HepG2 (cell line): Measurements from ENCODE around the gene ARPIN. TPM values are rescaled to one million over a fixed set of nuclear protein-coding genes. Genes with fewer than 3 reads are reported as not detected.

Experiments
- ATAC-seq: fragments of 200-7000 bp; cut with Tn5 transposase; 3 replicates; pipeline ENCODE4 v1.9.1; 2020; ENCODE audit warnings: mild to moderate bottlenecking, moderate library complexity
- BruUV-seq: library from RNA; stranded (reverse); fragments of 400-500 nt; replicated peaks from 2 replicates; lab custom pipeline; 2021; lab: Mats Ljungman, UMichigan
- CTCF ChIA-PET: fragments of 300-600 bp; formaldehyde crosslinking; extraction: SDS; loops from one replicate; lab custom pipeline; 2021; ENCODE audit warnings: low total read pairs, inconsistent platforms, low intra/inter-chr PET ratio; lab: Yijun Ruan, JAX
- POLR2A ChIA-PET: fragments of 350-600 bp; sonication (Branson Sonifier 250); formaldehyde crosslinking; loops from one replicate; lab custom pipeline; 2020; ENCODE audit warnings: antibody characterized with exemption, inconsistent platforms; lab: Yijun Ruan, JAX
- DNase-seq: peaks from one replicate; pipeline ENCODE4 v3.0.0-alpha.2; 2015; ENCODE audit warnings: low spot score
- FAIRE-seq: peaks from 3 replicates; lab custom pipeline; 2011; peaks lifted over from hg19 to GRCh38; lab: Jason Lieb, UNC
- H2AFZ ChIP-seq: one replicate; pipeline ENCODE4 v1.6.1; 2011; ENCODE audit warnings: low read length, inconsistent platforms
- H3K27ac ChIP-seq: fragments of 300-600 bp; 3 replicates; pipeline ENCODE4 v1.8.0; 2011; ENCODE audit warnings: mixed run types, mild to moderate bottlenecking, mixed read lengths, low read length, inconsistent platforms; ENCODE audit not compliant: insufficient read depth; ENCODE audit errors: extremely low read length
- H3K27me3 ChIP-seq, 2 experiments: fragments of 200-600 bp in 1 of 2; 2 replicates in 1 of 2; 3 replicates in 1 of 2; pipeline versions ENCODE4 v1.6.0 to v1.8.0; 2011; ENCODE audit warnings: low read length in 2 of 2, mild to moderate bottlenecking in 2 of 2, moderate library complexity in 2 of 2, inconsistent platforms in 1 of 2; ENCODE audit not compliant: insufficient read depth in 2 of 2, control insufficient read depth in 1 of 2
- H3K36me3 ChIP-seq, 2 experiments: fragments of 200-600 bp in 1 of 2; replicated peaks in 1 of 2; 2 replicates in 1 of 2; 3 replicates in 1 of 2; pipeline versions ENCODE4 v1.5.1 to v1.8.0; 2011; ENCODE audit warnings: low read length in 2 of 2, inconsistent platforms in 1 of 2; ENCODE audit not compliant: insufficient read depth in 2 of 2, control insufficient read depth in 1 of 2
- H3K4me1 ChIP-seq: 2 replicates; pipeline ENCODE4 v1.5.1; 2012; ENCODE audit warnings: low read length, inconsistent platforms; ENCODE audit not compliant: insufficient read depth
- H3K4me2 ChIP-seq: 2 replicates; pipeline ENCODE4 v1.6.0; 2011; ENCODE audit warnings: low read depth, low read length, inconsistent platforms
- H3K4me3 ChIP-seq, 3 experiments: fragments of 200-600 bp in 1 of 3; sonication (generic), shearing (Covaris generic) in 1 of 3; replicated peaks in 1 of 3; 2 replicates each; pipeline ENCODE4 v1.5.1; 2011 to 2016; ENCODE audit warnings: low read length in 3 of 3, inconsistent platforms in 2 of 3, low read depth in 2 of 3, mild to moderate bottlenecking in 2 of 3, control low read depth in 1 of 3, mixed read lengths in 1 of 3; ENCODE audit not compliant: insufficient read depth in 1 of 3
- H3K79me2 ChIP-seq: one replicate; pipeline ENCODE4 v1.6.1; 2011; ENCODE audit warnings: low read length, inconsistent platforms; ENCODE audit not compliant: insufficient read depth
- H3K9ac ChIP-seq: 2 replicates; pipeline ENCODE4 v1.6.0; 2011; ENCODE audit warnings: mild to moderate bottlenecking, low read depth, low read length, inconsistent platforms; ENCODE audit not compliant: insufficient read depth
- H3K9me3 ChIP-seq: 2 replicates; pipeline ENCODE4 v1.5.1; 2012; ENCODE audit warnings: mild to moderate bottlenecking, low read length
- H4K20me1 ChIP-seq: 2 replicates; pipeline ENCODE4 v1.6.0; 2011; ENCODE audit warnings: inconsistent platforms, mild to moderate bottlenecking, low read length, moderate library complexity; ENCODE audit not compliant: insufficient read depth
- DRAP1 ChIP-seq: IDR thresholded peaks from 2 replicates; pipeline ENCODE4 v1.6.1; 2016; ENCODE audit warnings: missing genetic modification reagents, missing compliant biosample characterization
- EEA1 ChIP-seq: sonication (generic); formaldehyde crosslinking; IDR thresholded peaks from 2 replicates; pipeline ENCODE4 v1.5.1; 2020; ENCODE audit warnings: mild to moderate bottlenecking, missing genetic modification reagents, borderline replicate concordance
- EED ChIP-seq: sonication (generic); formaldehyde crosslinking; IDR thresholded peaks from 2 replicates; pipeline ENCODE4 v1.5.0; 2020; ENCODE audit warnings: mild to moderate bottlenecking, missing genetic modification reagents
- GTF2F1 ChIP-seq: fragments of 150-350 bp; IDR thresholded peaks from 2 replicates; pipeline ENCODE4 v1.6.1; 2014; ENCODE audit warnings: low read length
- GZF1 ChIP-seq: sonication (generic); formaldehyde crosslinking; IDR thresholded peaks from 2 replicates; pipeline ENCODE4 v1.5.1; 2020; ENCODE audit warnings: mild to moderate bottlenecking, missing genetic modification reagents
- HNF4A ChIP-seq: sonication (generic); formaldehyde crosslinking; IDR thresholded peaks from 2 replicates; pipeline ENCODE4 v1.4.0; 2020; ENCODE audit warnings: missing genetic modification reagents
- IRF1 ChIP-seq: sonication (generic); formaldehyde crosslinking; IDR thresholded peaks from 2 replicates; pipeline ENCODE4 v1.4.0; 2020; ENCODE audit warnings: low read depth, mild to moderate bottlenecking, missing genetic modification reagents
- KMT2A ChIP-seq: sonication (generic); formaldehyde crosslinking; IDR thresholded peaks from 2 replicates; pipeline ENCODE4 v1.4.0; 2020; ENCODE audit warnings: missing genetic modification reagents
- NFKBIZ ChIP-seq: IDR thresholded peaks from 2 replicates; pipeline ENCODE4 v1.6.1; 2018; ENCODE audit warnings: missing genetic modification reagents, missing compliant biosample characterization
- NFYC ChIP-seq: IDR thresholded peaks from 2 replicates; pipeline ENCODE4 v1.6.1; 2016; ENCODE audit warnings: missing genetic modification reagents, missing compliant biosample characterization
- SIX1 ChIP-seq: sonication (generic); formaldehyde crosslinking; IDR thresholded peaks from 2 replicates; pipeline ENCODE4 v1.4.0; 2020; ENCODE audit warnings: missing genetic modification reagents, borderline replicate concordance
- SMAD1 ChIP-seq: sonication (generic); formaldehyde crosslinking; IDR thresholded peaks from 2 replicates; pipeline ENCODE4 v1.4.0; 2020; ENCODE audit warnings: missing genetic modification reagents, low read depth, mild to moderate bottlenecking, borderline replicate concordance
- SUZ12 ChIP-seq: fragments of 150-350 bp; IDR thresholded peaks from 2 replicates; pipeline ENCODE4 v1.6.1; 2014; ENCODE audit warnings: low read depth, low read length
- TOPORS ChIP-seq: sonication (generic); formaldehyde crosslinking; IDR thresholded peaks from 2 replicates; pipeline ENCODE4 v1.8.0; 2023; ENCODE audit warnings: mild to moderate bottlenecking, missing genetic modification reagents
- YY1 ChIP-seq: IDR thresholded peaks from 2 replicates; pipeline ENCODE4 v1.6.1; 2011; ENCODE audit warnings: low read length, low read depth, moderate library complexity, mild to moderate bottlenecking; ENCODE audit not compliant: insufficient read depth, insufficient replicate concordance
- ZBTB42 ChIP-seq: sonication (generic); formaldehyde crosslinking; IDR thresholded peaks from 2 replicates; pipeline ENCODE4 v1.5.0; 2020; ENCODE audit warnings: mild to moderate bottlenecking, missing genetic modification reagents
- ZNF230 ChIP-seq: sonication (generic); formaldehyde crosslinking; IDR thresholded peaks from 2 replicates; pipeline ENCODE4 v1.4.0; 2020; ENCODE audit warnings: mild to moderate bottlenecking, missing genetic modification reagents
- ZNF496 ChIP-seq: sonication (generic); formaldehyde crosslinking; IDR thresholded peaks from 2 replicates; pipeline ENCODE4 v1.8.1; 2023; ENCODE audit warnings: mild to moderate bottlenecking, moderate library complexity, missing genetic modification reagents; ENCODE audit not compliant: insufficient replicate concordance
- WGBS: methylation state at CpG from one replicate; pipeline ENCODE4 v1.1.6; 2017; ENCODE audit warnings: low lambda C conversion rate; 5-methylcytosine and 5-hydroxymethylcytosine counted together
- in situ Hi-C: cut with HindIII; loops from 2 replicates; pipeline ENCODE4 v1.10.0; 2017; ENCODE audit warnings: low pct_unique_long_range_greater_than_20kb; ENCODE audit not compliant: extremely low pct_ligation_motif_present
- intact Hi-C: fragments of 100-400 bp; cut with micrococcal nuclease; formaldehyde crosslinking; loops from one replicate; pipeline ENCODE4 v1.10.0; 2022; ENCODE audit not compliant: unreplicated experiment
- polyA plus RNA-seq, 8 experiments: library from polyadenylated mRNA; depleted of rRNA in 3 of 8; stranded (reverse) in 7 of 8; unstranded in 1 of 8; fragments of >200 nt; fragmentation: Illumina TruSeq in 4 of 8; extraction: Trizol in 4 of 8; gene quantifications; 2 replicates each; pipeline versions ENCODE4 v1.2.1 to v1.2.3, GENCODE V29; 2011 to 2016; ENCODE audit warnings: low read depth in 4 of 8, missing spikeins in 1 of 8, mixed read lengths in 1 of 8; ENCODE audit not compliant: insufficient read depth in 1 of 8
- total RNA-seq, 5 experiments: library from RNA; depleted of rRNA; stranded (reverse); fragments of >200 nt; fragmentation: Illumina TruSeq; extraction: Trizol; gene quantifications; 2 replicates each; pipeline ENCODE4 v1.2.3, GENCODE V29; 2016; ENCODE audit warnings: low read depth in 1 of 5

Gene ARPIN
- total and polyA plus RNA-seq, 2 of the 13 experiments (the other 11 are each of a cell fraction or from before 2014, with no cell fraction given), result 2.8 to 5.0 TPM

- POLR2A ChIA-PET, result interaction anchor here (0.7 to 2.8 kb wide), 2 partner anchors 14 to 320 kb away, joined by 6 to 13 read pairs; partner anchors contain the start of gene ARPIN
- WGBS, result 65% methylated on average over 12 of the region's 12 CpGs
Measured at GRCh38 chr15:89899295-89899945, 13.3 kb downstream of the ARPIN start.

GRCh38 chr15:89898614-89899294, 14.0 kb downstream of the ARPIN start:
- peak; percentile 77 for DNase-seq
- H3K79me2 ChIP-seq, result no peaks in the 10 kb centered on the region
- H4K20me1 ChIP-seq, result no peaks in the 10 kb centered on the region
- in situ Hi-C loops (loop anchor here (5.0 kb wide), 1 partner anchor 189 kb away; no protein-coding TSS in a partner anchor), intact Hi-C loops (loop anchor here (1.0 kb wide), 3 partner anchors 73 to 189 kb away; no protein-coding TSS in a partner anchor)
- no peak overlapping the region for H3K9ac ChIP-seq
- H3K4me2 ChIP-seq, result no peak overlapping the region
- peak; percentile 28 for FAIRE-seq
- peak; percentile 92 for ATAC-seq
- H3K4me1 ChIP-seq, result peaks cover 22% of the 10 kb centered on the region
- H3K27ac ChIP-seq, result no peak overlapping the region
- BruUV-seq, result no TSS peak
- H3K36me3 ChIP-seq, result no peaks in the 10 kb centered on the region
- POLR2A ChIA-PET, result interaction anchor here (2.8 kb wide), 1 partner anchor 14 kb away, joined by 13 read pairs; the partner anchor contains the start of gene ARPIN
- WGBS, result 50% methylated on average over 7 of the region's 7 CpGs
- CTCF ChIA-PET, result interaction anchor here (1.8 to 2.2 kb wide), 3 partner anchors 73 to 188 kb away, joined by 9 to 32 read pairs (median 19); no protein-coding TSS in a partner anchor
- H2AFZ ChIP-seq, result no peak overlapping the region
- H3K9me3 ChIP-seq, result no peaks in the 10 kb centered on the region
- H3K27me3 ChIP-seq, result no peaks in the 10 kb centered on the region; a peak in 1 of 5 replicates
- H3K4me3 ChIP-seq, result no peak overlapping the region
- TF ChIP-seq DRAP1 (CRISPR knock-in tag) (no peak), YY1 (peak; percentile 16), SIX1 (CRISPR knock-in tag) (peak; percentile 30; the same call in 1 of the 2 replicates), TOPORS (CRISPR knock-in tag) (no peak), ZNF496 (no peak), ZNF230 (CRISPR knock-in tag) (no peak), NFYC (CRISPR knock-in tag) (no peak), KMT2A (no peak), GTF2F1 (no peak), IRF1 (CRISPR knock-in tag) (no peak), NFKBIZ (no peak), GZF1 (CRISPR knock-in tag) (no peak), ZBTB42 (CRISPR knock-in tag) (no peak), SUZ12 (no peak), EED (CRISPR knock-in tag) (no peak)

More at GRCh38 chr15:89899295-89899945, 13.3 kb downstream of the ARPIN start:
- Histone ChIP-seq H3K9ac (no peak overlapping the region), H2AFZ (no peak overlapping the region), H3K27ac (no peak overlapping the region), H3K4me3 (no peak overlapping the region), H3K36me3 (no peaks in the 10 kb centered on the region; a peak in 1 of 5 replicates), H3K79me2 (no peaks in the 10 kb centered on the region), H3K27me3 (no peaks in the 10 kb centered on the region; a peak in 1 of 5 replicates), H3K4me2 (no peak overlapping the region), H3K4me1 (peaks cover 22% of the 10 kb centered on the region), H3K9me3 (no peaks in the 10 kb centered on the region), H4K20me1 (no peaks in the 10 kb centered on the region)
- BruUV-seq, result no TSS peak
- intact Hi-C loops, result no loop called here
- in situ Hi-C loops, result loop anchor here (5.0 kb wide), 1 partner anchor 188 kb away; no protein-coding TSS in a partner anchor
- CTCF ChIA-PET, result interaction anchor here (1.8 to 2.2 kb wide), 3 partner anchors 72 to 187 kb away, joined by 9 to 32 read pairs (median 19); no protein-coding TSS in a partner anchor
- TF ChIP-seq HNF4A (0 out of 2 replicates have a peak, but pooled peaks have one; percentile 9), EEA1 (CRISPR knock-in tag) (0 out of 2 replicates have a peak, but pooled peaks have one; percentile 24), SMAD1 (CRISPR knock-in tag) (no peak)
- DNase-seq, result no peak
- ATAC-seq, result no peak; the same call in 2 of the 3 replicates
- FAIRE-seq, result peak; percentile 37
